BLaER1 treated with 17β-estradiol and CSF1 and Interleukin-3, amounts not matched to agents 10 nM and 100 nM (cell line): Measurements from ENCODE around the gene KIF16B.

Experiments
- H3K27ac ChIP-seq, 11 experiments: shearing (Covaris generic); formaldehyde crosslinking; 2 replicates each; pipeline ENCODE4 v1.8.1; 2022
- H3K27me3 ChIP-seq, 11 experiments: shearing (Covaris generic); formaldehyde crosslinking; 2 replicates each; pipeline ENCODE4 v1.8.1; 2022
- H3K36me3 ChIP-seq, 11 experiments: shearing (Covaris generic); formaldehyde crosslinking; 2 replicates each; pipeline ENCODE4 v1.8.1; 2022
- H3K4me1 ChIP-seq, 10 experiments: shearing (Covaris generic); formaldehyde crosslinking; 2 replicates each; pipeline ENCODE4 v1.8.1; 2022
- H3K4me2 ChIP-seq, 11 experiments: shearing (Covaris generic); formaldehyde crosslinking; 2 replicates each; pipeline ENCODE4 v1.8.1; 2022
- H3K4me3 ChIP-seq, 10 experiments: shearing (Covaris generic); formaldehyde crosslinking; 2 replicates each; pipeline ENCODE4 v1.8.1; 2022
- H3K9ac ChIP-seq, 11 experiments: shearing (Covaris generic); formaldehyde crosslinking; 2 replicates each; pipeline ENCODE4 v1.8.1; 2022
- H3K9me3 ChIP-seq, 11 experiments: shearing (Covaris generic); formaldehyde crosslinking; replicated peaks in 1 of 11; 2 replicates each; pipeline ENCODE4 v1.8.1; 2022
- H4K20me1 ChIP-seq, 11 experiments: shearing (Covaris generic); formaldehyde crosslinking; 2 replicates each; pipeline ENCODE4 v1.8.1; 2022
- Cebpa-rat ChIP-seq, 11 experiments: shearing (Covaris generic); IDR thresholded peaks; 2 replicates each; pipeline ENCODE4 v1.8.1; 2022

The KIF16B gene

DNA sequence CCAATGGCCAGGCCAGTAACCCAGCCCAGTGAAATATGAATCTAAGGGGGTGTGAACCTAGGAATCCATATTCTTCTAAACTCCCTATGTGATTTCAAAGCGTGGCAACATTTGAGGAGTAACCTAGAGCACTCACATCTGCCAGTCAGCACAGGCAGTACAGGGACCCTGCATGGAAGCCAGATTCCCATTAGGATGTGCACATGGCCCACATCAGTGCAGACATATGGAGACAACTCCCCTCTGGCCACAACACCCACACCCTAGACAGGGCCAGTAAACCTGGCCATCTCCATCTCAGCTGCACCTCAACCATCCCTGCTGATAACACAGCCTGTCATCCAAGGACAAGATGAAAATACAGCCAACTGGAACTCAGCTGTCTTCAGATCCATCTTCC is 56.5 kb downstream of the KIF16B start:
- peaks cover 50 to 91% (median 82%) of the 10 kb centered on the region in 10 experiments for H3K4me1 ChIP-seq
- H4K20me1 ChIP-seq: no peaks in the 10 kb centered on the region
- TF ChIP-seq Cebpa-rat (IDR thresholded peaks at IDR 0.05): no peak
- peaks cover 0 to 61% (median 19%) of the 10 kb centered on the region in 11 experiments; a peak in 17 of 22 replicates for H3K36me3 ChIP-seq
- peak overlapping the region in 8 of 11 experiments; percentile 75 to 90 (median 87); a peak in 16 of 22 replicates for H3K4me2 ChIP-seq
- H3K4me3 ChIP-seq: no peak overlapping the region
- H3K27ac ChIP-seq: peak overlapping the region in 6 of 11 experiments; percentile 18 to 79 (median 73); a peak in 9 of 22 replicates
- H3K9ac ChIP-seq: no peak overlapping the region
- H3K9me3 ChIP-seq: peaks cover 0 to 41% (median 26%) of the 10 kb centered on the region in 11 experiments; a peak in 16 of 22 replicates
- no peaks in the 10 kb centered on the region for H3K27me3 ChIP-seq

DNA sequence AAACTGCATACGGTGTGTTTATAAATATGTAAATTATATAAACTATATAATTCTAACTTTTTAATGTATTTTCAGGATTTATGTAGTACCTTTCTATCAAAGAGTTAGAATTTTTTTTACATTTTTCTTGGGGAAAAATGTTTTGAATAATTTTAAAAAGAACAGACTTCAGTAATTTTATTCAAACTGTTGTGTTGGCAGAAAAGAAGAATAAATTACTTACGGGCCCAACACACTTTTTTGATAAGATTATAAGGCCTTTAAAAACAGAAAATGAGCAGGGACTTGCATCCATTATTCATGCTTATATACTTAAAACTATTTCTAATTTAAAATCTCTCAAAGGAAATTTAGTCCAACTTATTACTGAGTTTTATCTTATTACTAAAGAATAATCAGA is 58.2 kb downstream of the KIF16B start:
- Histone ChIP-seq H3K27me3 (no peaks in the 10 kb centered on the region), H3K27ac (no peak overlapping the region; a peak in 1 of 22 replicates), H3K9me3 (peaks cover 0 to 30% (median 17%) of the 10 kb centered on the region in 11 experiments; a peak in 16 of 22 replicates), H3K4me3 (no peak overlapping the region), H3K4me1 (peaks cover 54 to 97% (median 90%) of the 10 kb centered on the region in 10 experiments), H3K36me3 (peaks cover 0 to 55% (median 14%) of the 10 kb centered on the region in 11 experiments; a peak in 14 of 22 replicates), H3K4me2 (peak overlapping the region in 1 of 11 experiments; percentile 80; a peak in 2 of 22 replicates), H3K9ac (no peak overlapping the region), H4K20me1 (no peaks in the 10 kb centered on the region)
- TF ChIP-seq Cebpa-rat (IDR thresholded peaks at IDR 0.05): no peak

DNA sequence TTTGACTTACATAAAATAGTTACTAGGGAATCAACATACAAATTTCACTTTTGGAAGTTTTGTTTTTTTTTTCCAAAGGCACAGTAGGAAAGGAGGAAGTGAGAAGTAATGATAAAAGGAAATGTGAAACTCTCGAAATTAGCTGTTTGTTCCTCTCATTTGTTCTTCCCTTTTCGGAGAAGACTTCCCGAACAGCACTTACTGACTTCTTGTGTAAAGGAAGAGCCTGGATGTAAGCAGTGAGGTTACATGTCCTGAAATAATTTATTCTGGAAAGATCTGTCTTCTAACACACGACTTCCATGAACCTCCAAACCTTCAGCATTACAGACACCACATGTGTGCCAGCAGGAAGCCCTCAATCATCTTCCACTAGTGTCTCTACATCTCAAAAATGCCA is 59.1 kb downstream of the KIF16B start:
- peaks cover 0 to 26% (median 17%) of the 10 kb centered on the region in 11 experiments; a peak in 16 of 22 replicates for H3K9me3 ChIP-seq
- H3K4me1 ChIP-seq: peaks cover 57 to 97% (median 90%) of the 10 kb centered on the region in 10 experiments
- peak overlapping the region in 10 of 11 experiments; percentile 31 to 55 (median 48); a peak in 16 of 22 replicates for H3K9ac ChIP-seq
- H3K36me3 ChIP-seq: peaks cover 0 to 54% (median 13%) of the 10 kb centered on the region in 11 experiments; a peak in 13 of 22 replicates
- peak overlapping the region in 4 of 10 experiments; percentile 4 to 25 (median 18); a peak in 4 of 20 replicates for H3K4me3 ChIP-seq
- H4K20me1 ChIP-seq: no peaks in the 10 kb centered on the region
- no peaks in the 10 kb centered on the region for H3K27me3 ChIP-seq
- H3K27ac ChIP-seq: peak overlapping the region; percentile 36 to 92 (median 70); a peak in 21 of 22 replicates
- no peak for TF ChIP-seq Cebpa-rat (IDR thresholded peaks at IDR 0.05)
- peak overlapping the region; percentile 47 to 81 (median 74) for H3K4me2 ChIP-seq

- Histone ChIP-seq H3K9ac (peak overlapping the region; percentile 37 to 84 (median 72); a peak in 19 of 22 replicates), H4K20me1 (no peaks in the 10 kb centered on the region), H3K4me2 (peak overlapping the region; percentile 62 to 86 (median 78)), H3K27ac (peak overlapping the region; percentile 43 to 92 (median 86); a peak in 21 of 22 replicates), H3K27me3 (no peaks in the 10 kb centered on the region), H3K4me1 (peaks cover 47 to 79% (median 64%) of the 10 kb centered on the region in 10 experiments), H3K4me3 (peak overlapping the region in 8 of 10 experiments; percentile 16 to 51 (median 35); a peak in 12 of 20 replicates), H3K9me3 (peaks cover 0 to 41% (median 31%) of the 10 kb centered on the region in 11 experiments; a peak in 17 of 22 replicates), H3K36me3 (peaks cover 36 to 67% (median 52%) of the 10 kb centered on the region in 11 experiments)
- TF ChIP-seq Cebpa-rat (IDR thresholded peaks at IDR 0.05): peak in 2 of 11 experiments; percentile 47 to 65; a peak in 1 of 22 replicates
Measured at GRCh38 chr20:16505894-16506293, 67.4 kb downstream of the KIF16B start.

GRCh38 chr20:16501301-16501700 is 71.9 kb downstream of the KIF16B start:
- peaks cover 50 to 88% (median 80%) of the 10 kb centered on the region in 11 experiments for H3K36me3 ChIP-seq
- no peak overlapping the region for H3K4me2 ChIP-seq
- peaks cover 0 to 57% (median 51%) of the 10 kb centered on the region in 11 experiments; a peak in 17 of 22 replicates for H3K9me3 ChIP-seq
- no peak for TF ChIP-seq Cebpa-rat (IDR thresholded peaks at IDR 0.05)
- H3K4me3 ChIP-seq: no peak overlapping the region
- H3K27ac ChIP-seq: no peak overlapping the region
- peaks cover 15 to 34% (median 20%) of the 10 kb centered on the region in 10 experiments for H3K4me1 ChIP-seq
- H3K27me3 ChIP-seq: no peaks in the 10 kb centered on the region
- H4K20me1 ChIP-seq: no peaks in the 10 kb centered on the region
- no peak overlapping the region for H3K9ac ChIP-seq

DNA sequence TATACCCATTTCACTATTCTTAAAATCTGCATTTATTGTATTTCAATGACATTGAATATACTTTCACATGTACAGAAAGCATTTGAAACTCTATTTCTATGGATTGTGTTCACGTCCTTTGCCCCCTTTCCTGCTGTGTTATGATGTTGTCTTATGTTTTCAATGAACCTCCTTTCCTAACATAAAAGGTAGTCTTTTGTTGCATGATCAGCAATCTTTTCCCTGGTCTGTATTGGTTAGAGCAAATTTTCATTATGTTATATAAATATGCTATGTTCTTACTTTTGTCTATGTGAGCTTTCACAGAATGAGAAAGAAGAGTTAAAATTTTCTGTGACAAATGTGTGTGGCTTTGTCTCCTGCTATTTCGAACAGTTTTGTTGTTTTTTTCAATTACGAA is 73.1 kb downstream of the KIF16B start:
- peaks cover 57 to 99% (median 90%) of the 10 kb centered on the region in 11 experiments for H3K36me3 ChIP-seq
- no peak overlapping the region for H3K4me3 ChIP-seq
- no peak overlapping the region for H3K4me2 ChIP-seq
- no peaks in the 10 kb centered on the region for H4K20me1 ChIP-seq
- peaks cover 0 to 57% (median 51%) of the 10 kb centered on the region in 11 experiments; a peak in 17 of 22 replicates for H3K9me3 ChIP-seq
- no peak overlapping the region for H3K27ac ChIP-seq
- H3K9ac ChIP-seq: no peak overlapping the region
- TF ChIP-seq Cebpa-rat (IDR thresholded peaks at IDR 0.05): no peak
- no peaks in the 10 kb centered on the region for H3K27me3 ChIP-seq
- H3K4me1 ChIP-seq: peaks cover 4 to 23% (median 9%) of the 10 kb centered on the region in 10 experiments

DNA sequence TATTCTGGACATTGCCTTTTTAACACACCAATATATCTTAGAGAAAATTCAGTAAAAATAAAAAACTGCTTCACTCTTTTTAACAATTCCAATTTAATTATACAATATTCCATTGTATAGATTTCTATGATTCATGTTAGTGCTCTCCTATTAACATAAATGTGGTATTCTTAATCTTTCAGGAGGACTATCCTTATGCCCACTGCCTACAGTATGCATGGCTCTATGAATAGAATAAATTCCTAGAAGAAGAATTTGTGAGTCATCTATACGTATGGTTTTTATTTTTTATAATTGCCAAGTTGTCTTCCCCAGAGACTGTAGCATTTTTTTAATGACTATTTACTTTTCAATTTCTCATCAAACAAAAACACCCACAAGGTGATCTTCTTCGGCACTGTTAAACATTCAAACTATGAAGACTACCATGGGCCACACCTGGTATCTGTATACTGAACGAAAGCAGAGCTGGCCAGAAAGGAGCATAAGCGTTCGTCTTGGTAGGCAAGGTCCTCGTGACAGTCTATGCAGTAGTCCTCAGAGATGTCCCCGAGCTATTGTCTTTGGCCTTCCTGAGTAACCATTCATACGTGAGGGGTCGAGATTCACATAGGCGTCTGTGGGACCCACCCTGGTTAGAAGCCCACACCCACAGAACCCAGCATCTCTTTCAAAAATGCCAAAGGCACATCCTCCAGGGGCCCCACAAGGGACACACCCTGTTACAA is 74.6 kb downstream of the KIF16B start:
- Histone ChIP-seq H3K27ac (no peak overlapping the region), H3K4me1 (peaks cover 0 to 8% (median 0%) of the 10 kb centered on the region in 10 experiments; a peak in 3 of 20 replicates), H3K27me3 (no peaks in the 10 kb centered on the region), H3K36me3 (peaks cover 55 to 99% (median 91%) of the 10 kb centered on the region in 11 experiments), H3K4me3 (no peak overlapping the region), H4K20me1 (no peaks in the 10 kb centered on the region), H3K4me2 (no peak overlapping the region), H3K9me3 (peaks cover 0 to 48% (median 43%) of the 10 kb centered on the region in 11 experiments; a peak in 17 of 22 replicates), H3K9ac (no peak overlapping the region)
- no peak for TF ChIP-seq Cebpa-rat (IDR thresholded peaks at IDR 0.05)

DNA sequence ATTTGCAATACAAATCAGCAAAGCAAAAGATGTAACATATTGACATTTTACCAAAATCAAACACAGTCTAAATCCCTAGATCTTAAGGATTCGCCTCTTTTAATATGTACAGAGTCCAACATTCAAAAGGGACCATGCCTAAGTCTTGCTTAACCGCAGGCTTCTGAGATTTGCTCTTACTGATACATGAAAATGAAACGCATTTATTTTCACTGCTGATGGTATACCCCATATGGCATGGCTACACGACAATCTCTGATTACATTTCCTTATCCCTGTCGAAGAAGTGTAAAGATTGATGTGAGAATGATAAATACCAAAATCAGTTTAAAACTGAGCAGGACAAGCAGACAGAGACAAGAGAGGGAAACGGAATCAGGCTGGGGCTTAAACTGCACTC is 75.4 kb downstream of the KIF16B start:
- Histone ChIP-seq H3K27me3 (no peaks in the 10 kb centered on the region), H3K36me3 (peaks cover 49 to 99% (median 91%) of the 10 kb centered on the region in 11 experiments), H3K4me1 (0 out of 20 replicates have a peak, but pooled peaks cover 0 to 6% (median 0%) of the 10 kb centered on the region in 10 experiments), H4K20me1 (no peaks in the 10 kb centered on the region), H3K4me3 (no peak overlapping the region), H3K9ac (no peak overlapping the region), H3K27ac (no peak overlapping the region), H3K9me3 (peaks cover 0 to 40% (median 35%) of the 10 kb centered on the region in 11 experiments; a peak in 17 of 22 replicates), H3K4me2 (no peak overlapping the region)
- no peak for TF ChIP-seq Cebpa-rat (IDR thresholded peaks at IDR 0.05)

DNA sequence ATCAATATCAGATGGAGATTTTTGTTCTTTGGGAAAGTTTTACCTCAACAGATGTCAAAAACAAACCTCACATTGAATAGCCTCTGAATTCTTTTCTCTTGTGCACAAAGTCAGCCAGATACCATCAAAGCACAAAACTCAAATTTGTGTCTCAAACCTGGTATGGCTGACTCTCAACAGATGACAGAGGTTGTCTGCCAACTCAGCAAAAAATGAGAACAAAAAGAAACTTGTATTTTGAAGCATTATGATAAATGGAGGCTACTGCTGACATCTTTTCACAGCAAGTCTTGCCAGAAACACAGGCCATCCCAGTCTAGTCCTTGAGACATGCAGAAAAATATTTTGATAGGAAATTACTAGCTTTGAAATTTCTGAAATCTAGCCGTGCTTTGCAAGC is 79.8 kb downstream of the KIF16B start:
- Histone ChIP-seq H3K4me1 (peaks cover 19 to 23% (median 21%) of the 10 kb centered on the region in 10 experiments), H3K27me3 (no peaks in the 10 kb centered on the region), H3K36me3 (peaks cover 32 to 93% (median 79%) of the 10 kb centered on the region in 11 experiments), H3K27ac (no peak overlapping the region), H3K9me3 (peaks cover 0 to 8% (median 0%) of the 10 kb centered on the region in 11 experiments; a peak in 2 of 22 replicates), H3K4me2 (no peak overlapping the region), H3K4me3 (no peak overlapping the region), H4K20me1 (no peaks in the 10 kb centered on the region), H3K9ac (no peak overlapping the region)
- no peak for TF ChIP-seq Cebpa-rat (IDR thresholded peaks at IDR 0.05)
